ENCODE data around the gene SRGAP1.
"Not testable (repeated sequence)": the region's sequence is repeated elsewhere in the genome, so short reads cannot be mapped to it uniquely, and the experiment has no call there.

Gene SRGAP1

DNA sequence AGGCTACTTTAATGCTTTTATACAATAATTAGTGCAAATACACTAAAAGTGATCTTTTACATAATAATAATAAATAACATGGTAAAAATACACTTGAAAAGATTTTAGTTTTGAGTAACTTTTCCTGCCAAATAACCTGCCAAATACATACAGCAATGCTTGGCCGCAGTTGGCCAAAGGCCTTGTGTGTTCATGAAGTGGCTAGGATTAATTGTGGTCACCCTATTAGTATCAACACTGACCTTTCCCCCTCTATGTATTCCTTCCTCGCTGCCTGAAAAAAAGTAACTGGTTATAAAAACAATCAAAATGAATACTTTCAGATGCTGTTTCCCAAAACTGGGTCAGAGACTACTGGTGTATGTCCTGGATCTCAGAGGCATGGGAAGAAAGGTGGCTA lies 343.3 kb downstream of the SRGAP1 start:
- no peak overlapping the region for H3K4me3 ChIP-seq (ENCODE audit: low read depth, low read length)

DNA sequence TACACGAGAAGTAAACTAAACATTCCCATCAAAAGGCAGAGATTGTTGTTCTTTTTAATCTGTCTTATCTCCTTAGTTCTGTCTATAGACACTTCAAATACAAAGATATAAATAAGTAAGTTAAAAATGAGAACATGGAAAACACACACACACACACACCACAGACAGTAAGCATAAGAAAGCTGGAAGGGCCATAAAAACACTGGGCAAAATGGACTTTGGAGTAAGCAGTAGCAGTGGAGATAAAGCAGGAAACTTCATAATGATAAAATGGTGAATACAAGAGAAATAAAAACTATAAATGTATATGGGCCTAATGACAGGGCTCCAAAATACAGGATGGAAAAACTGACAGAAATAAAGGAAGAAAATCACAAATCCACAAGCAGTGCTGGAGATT lies 345.0 kb downstream of the SRGAP1 start:
- H3K4me3 ChIP-seq (ENCODE audit: low read depth, low read length), result no peak overlapping the region

DNA sequence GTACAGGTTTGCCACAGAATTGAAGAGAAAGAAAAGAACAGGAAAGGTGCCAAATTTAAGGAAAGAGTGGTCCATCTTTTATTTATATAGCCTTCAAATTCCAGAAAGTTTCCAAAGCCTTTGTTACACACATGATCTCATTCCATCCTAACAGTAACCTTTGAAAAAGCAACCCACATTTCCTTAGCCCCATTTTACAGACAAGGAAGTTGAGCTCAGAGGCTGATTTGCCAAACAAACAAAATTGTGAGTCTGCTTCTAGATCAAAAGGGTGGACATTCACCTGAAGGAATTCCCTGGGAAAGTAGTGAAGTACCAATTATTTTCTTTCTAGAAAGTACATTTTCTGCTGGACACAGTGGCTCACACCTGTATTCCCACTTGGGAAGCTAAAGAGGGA lies 345.6 kb downstream of the SRGAP1 start:
- no peak overlapping the region for H3K4me3 ChIP-seq (ENCODE audit: low read depth, low read length)

DNA sequence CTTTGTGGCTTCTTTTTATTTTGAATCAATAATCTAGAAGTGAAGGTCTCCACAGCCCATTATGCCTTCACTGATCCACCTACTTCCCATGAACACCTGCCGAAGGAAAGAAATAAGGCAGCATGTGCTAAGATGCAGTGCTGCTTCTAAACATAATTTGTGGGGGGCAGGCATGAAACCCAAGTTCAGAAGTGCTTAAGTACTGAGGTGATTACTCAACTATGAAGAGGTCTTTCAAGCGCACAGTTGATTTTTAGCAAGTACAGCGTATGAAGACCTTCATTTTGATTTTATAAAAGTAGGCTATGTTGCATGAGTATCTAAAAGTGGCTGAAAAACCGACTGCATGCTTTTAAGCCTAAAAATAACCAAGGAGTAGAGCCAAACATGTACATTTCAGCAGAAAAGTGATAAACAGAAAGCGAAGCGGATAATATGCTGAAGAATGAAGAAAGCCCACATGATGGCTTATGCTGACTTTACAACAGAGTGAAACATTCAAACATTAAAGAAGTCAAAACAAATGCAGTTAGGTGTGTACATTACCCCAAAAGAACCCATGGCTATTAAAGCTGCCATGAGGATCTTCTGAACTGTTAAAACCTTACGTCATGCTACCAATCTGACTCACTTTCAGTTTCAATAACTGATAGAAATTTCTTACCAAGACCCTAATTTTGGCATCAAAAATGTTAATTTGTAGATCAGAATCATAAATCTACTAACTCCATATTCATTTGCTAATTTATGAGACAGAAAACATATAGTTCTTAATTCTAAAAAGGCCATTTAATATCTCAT lies 348.3 kb downstream of the SRGAP1 start:
- H3K4me3 ChIP-seq (ENCODE audit: low read depth, low read length), result no peak overlapping the region

DNA sequence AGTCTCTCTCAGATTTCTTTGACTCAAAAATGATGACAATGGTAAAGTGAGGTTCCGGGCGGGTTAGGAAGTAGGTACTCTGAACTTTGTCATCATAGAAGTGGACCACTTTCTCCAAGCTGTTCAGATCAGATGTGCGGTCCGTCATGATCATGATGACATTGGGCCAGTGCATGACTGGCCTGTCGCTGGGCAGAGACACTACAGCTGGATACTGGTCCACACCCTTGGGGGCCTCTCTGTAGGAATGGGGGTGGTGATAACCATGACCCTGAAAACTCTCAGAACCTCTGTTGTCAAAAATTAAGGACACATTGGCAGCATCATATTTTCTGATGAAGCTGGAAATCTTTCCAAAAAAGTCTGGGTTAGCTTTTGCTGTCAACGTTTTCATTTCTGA lies 349.4 kb downstream of the SRGAP1 start:
- no peak overlapping the region for H3K4me3 ChIP-seq (ENCODE audit: low read depth, low read length)

DNA sequence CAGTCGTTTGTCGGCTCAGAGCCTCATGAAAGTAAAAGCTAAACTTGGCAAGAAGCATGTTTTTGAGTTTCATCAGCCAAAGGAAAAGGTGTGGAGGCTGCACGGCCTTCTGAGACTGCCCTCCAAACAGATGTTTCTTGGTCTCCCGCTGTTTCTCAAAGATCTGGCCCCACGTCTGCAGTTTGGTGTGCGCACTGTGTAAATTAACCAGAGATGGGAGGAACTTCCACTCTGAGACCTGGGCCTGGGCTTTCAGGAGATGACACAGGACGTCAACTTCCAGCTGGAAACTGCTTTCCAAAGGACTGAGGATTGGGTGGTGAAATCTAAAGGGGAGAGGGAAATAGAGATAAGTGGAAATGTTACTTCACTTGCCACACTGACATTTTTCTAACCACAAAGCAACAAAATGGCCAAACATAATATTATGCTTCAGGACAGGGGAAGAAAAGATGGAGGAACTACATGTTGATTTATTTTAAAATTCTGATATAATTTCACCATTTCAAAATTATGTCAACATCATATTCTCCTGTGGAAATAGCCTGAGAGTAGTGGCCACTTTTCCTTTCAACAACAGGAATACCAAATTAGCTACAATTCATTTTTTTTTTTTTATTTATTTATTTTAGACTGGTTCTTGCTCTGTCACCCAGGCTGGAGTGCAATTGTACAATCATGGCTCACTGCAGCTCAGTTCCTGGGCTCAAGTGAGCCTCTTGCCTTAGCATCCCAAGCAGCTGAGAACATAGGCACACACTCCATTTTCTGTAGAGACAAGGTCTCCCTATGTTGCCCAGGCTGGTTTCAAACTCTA lies 350.0 kb downstream of the SRGAP1 start:
- no peak overlapping the region for H3K4me3 ChIP-seq (ENCODE audit: low read depth, low read length)

DNA sequence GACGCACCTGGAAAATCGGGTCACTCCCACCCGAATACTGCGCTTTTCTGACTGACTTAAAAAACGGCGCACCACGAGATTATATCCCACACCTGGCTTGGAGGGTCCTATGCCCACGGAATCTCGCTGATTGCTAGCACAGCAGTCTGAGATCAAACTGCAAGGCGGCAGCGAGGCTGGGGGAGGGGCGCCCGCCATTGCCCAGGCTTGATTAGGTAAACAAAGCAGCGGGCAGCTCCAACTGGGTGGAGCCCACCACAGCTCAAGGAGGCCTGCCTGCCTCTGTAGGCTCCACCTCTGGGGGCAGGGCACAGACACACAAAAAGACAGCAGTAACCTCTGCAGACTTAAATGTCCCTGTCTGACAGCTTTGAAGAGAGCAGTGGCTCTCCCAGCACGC lies 351.3 kb downstream of the SRGAP1 start:
- H3K4me3 ChIP-seq (ENCODE audit: low read depth, low read length), result not testable (repeated sequence)

DNA sequence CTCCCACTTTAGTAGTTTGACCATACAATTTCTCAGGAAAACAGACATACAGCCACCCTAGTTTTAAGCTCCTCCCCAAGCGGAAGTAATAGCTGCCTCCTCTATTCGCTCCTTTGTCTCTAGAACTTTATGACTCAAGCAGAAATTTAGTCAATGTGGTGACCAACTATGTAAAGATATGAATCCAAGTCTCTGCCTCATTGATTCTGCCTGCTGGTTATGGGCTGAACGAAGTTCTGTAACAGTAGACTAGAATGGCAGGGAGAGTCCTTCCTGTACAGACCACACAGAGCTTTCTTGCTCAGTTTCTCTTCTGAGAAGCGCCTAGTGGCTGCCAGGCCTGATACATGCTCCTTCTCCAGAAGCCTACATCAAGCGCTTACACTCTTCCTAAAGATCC lies 358.5 kb downstream of the SRGAP1 start:
- no peak overlapping the region for H3K4me3 ChIP-seq (ENCODE audit: low read depth, low read length)

DNA sequence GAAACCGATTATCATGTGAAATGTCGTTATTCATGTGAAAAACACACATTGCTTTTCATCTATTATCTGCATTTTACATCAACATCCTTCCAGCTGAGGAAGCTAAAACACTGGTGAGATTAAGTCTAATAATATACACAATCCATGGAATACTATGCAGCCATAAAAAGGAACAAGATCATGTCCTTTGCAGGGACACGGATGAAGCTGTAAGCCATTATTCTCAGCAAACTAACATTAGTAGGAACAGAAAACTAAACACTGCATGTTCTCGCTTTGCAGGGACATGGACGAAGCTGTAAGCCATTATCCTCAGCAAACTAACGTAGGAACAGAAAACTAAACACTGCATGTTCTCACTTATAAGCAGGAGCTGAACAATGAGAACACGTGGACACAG lies 359.3 kb downstream of the SRGAP1 start:
- no peak overlapping the region for H3K4me3 ChIP-seq (ENCODE audit: low read depth, low read length)

DNA sequence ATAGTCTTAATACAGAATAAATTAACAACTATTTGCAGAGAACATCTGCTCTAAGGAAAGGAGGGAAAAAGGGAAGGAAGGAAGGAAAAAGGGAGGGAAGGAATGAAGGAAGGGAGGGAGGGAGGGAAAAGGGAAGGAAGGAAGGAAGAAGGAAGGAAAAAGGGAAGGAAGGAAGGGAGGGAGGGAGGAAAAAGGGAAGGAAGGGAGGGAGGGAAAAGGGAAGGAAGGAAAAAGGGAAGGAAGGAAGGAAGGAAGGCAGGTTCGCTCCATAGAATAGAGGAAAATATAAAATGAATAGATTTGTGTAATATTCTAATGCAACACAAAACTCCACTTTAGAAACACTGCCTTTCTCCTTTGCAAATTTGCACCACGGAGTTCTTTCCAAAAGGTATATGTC lies 361.0 kb downstream of the SRGAP1 start:
- H3K4me3 ChIP-seq (ENCODE audit: low read depth, low read length), result no peak overlapping the region

DNA sequence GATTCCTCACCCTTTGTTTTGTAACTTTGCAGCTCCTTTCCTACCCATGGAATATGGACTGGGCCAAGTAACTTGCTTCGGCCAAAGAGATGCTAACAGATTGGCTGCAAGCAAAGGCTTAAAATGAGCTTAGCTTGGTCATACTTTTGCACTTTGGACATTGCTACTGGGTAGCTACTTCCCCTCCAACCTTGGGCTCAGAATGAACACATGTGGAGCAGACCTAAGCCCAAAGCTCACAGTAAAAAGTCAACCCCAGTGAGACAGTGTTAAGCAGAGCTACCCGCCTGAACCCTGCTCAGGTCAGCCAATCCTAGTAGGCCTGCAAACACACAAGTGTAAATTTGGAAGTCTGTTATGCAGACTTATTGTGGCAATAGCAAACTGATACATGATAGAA lies 363.0 kb downstream of the SRGAP1 start:
- no peak overlapping the region for H3K4me3 ChIP-seq (ENCODE audit: low read depth, low read length)
